GM19043 (cell line): ENCODE results near the gene PRKD2.

Source experiments
- ATAC-seq: cut with Tn5 transposase; IDR thresholded peaks from one replicate; pipeline ENCODE4 v1.9.1; 2021; ENCODE audit warnings: low read depth; ENCODE audit not compliant: unreplicated experiment

PRKD2 gene

GRCh38 chr19:46742926-46743480 lies 26.1 kb upstream of the PRKD2 start:
- ATAC-seq: no peak

- ATAC-seq: no peak
These were observed 24.5 kb upstream of the PRKD2 start for GRCh38 chr19:46741447-46741846.

- ATAC-seq: no peak
These were observed 22.4 kb upstream of the PRKD2 start for GRCh38 chr19:46739290-46739771.

GRCh38 chr19:46737761-46738171 lies 20.9 kb upstream of the PRKD2 start:
- no peak for ATAC-seq

- no peak for ATAC-seq
These were observed 20.4 kb upstream of the PRKD2 start for GRCh38 chr19:46737298-46737654.

- ATAC-seq: no peak
These were observed 19.8 kb upstream of the PRKD2 start for GRCh38 chr19:46736531-46737297.

- no peak for ATAC-seq
These were observed 16.9 kb upstream of the PRKD2 start for GRCh38 chr19:46733690-46734292.

- no peak for ATAC-seq
These were observed 16.2 kb upstream of the PRKD2 start for GRCh38 chr19:46732966-46733689.

GRCh38 chr19:46732172-46732938 lies 15.4 kb upstream of the PRKD2 start:
- ATAC-seq: no peak

- ATAC-seq: no peak
These were observed 14.7 kb upstream of the PRKD2 start for GRCh38 chr19:46731584-46731983.

GRCh38 chr19:46731007-46731501 lies 14.1 kb upstream of the PRKD2 start:
- no peak for ATAC-seq

GRCh38 chr19:46730595-46730994 lies 13.7 kb upstream of the PRKD2 start:
- no peak for ATAC-seq

- no peak for ATAC-seq
These were observed 13.3 kb upstream of the PRKD2 start for GRCh38 chr19:46730187-46730586.

- no peak for ATAC-seq
These were observed 12.8 kb upstream of the PRKD2 start for GRCh38 chr19:46729696-46730095.

- no peak for ATAC-seq
These were observed 11.9 kb upstream of the PRKD2 start for GRCh38 chr19:46728693-46729339.

GRCh38 chr19:46728208-46728607 lies 11.3 kb upstream of the PRKD2 start:
- no peak for ATAC-seq

GRCh38 chr19:46727757-46728156 lies 10.8 kb upstream of the PRKD2 start:
- no peak for ATAC-seq

GRCh38 chr19:46726971-46727501 lies 10.1 kb upstream of the PRKD2 start:
- no peak for ATAC-seq

- no peak for ATAC-seq
These were observed 9.6 kb upstream of the PRKD2 start for GRCh38 chr19:46726551-46726950.
